Upper lobe of left lung (tissue), 6 donors: ENCODE data around the gene PCCA. TPM values are rescaled to one million over a fixed set of nuclear protein-coding genes. Genes with fewer than 3 reads are reported as not detected.
"Not testable (repeated sequence)": the region's sequence is repeated elsewhere in the genome, so short reads cannot be mapped to it uniquely, and the experiment has no call there.

Experiments
- ATAC-seq, 2 donors: fragments of 200-7000 bp; cut with Tn5 transposase; one replicate each; pipeline ENCODE4 v1.9.1; 2022; ENCODE audit warnings: mild to moderate bottlenecking in 2 of 2, moderate library complexity in 2 of 2; ENCODE audit not compliant: low FRiP score in 2 of 2
- DNase-seq, 2 donors: peaks; one replicate each; pipeline ENCODE4 v3.0.0-alpha.2; 2019 to 2020
- H3K27ac ChIP-seq, 4 donors: fragments of 200-600 bp; sonication (generic); one replicate each; pipeline ENCODE4 v1.5.1; 2016 to 2019
- H3K27me3 ChIP-seq, 4 donors: fragments of 200-600 bp; sonication (generic); one replicate each; pipeline ENCODE4 v1.5.1; 2017 to 2019
- H3K36me3 ChIP-seq, 4 donors: fragments of 200-600 bp; sonication (generic); one replicate each; pipeline ENCODE4 v1.5.1; 2016 to 2019
- H3K4me1 ChIP-seq, 4 donors: fragments of 200-600 bp; sonication (generic); one replicate each; pipeline ENCODE4 v1.5.1; 2018 to 2019
- H3K4me3 ChIP-seq, 4 donors: fragments of 200-600 bp; sonication (generic); one replicate each; pipeline ENCODE4 v1.5.1; 2017 to 2019; ENCODE audit warnings: mild to moderate bottlenecking in 2 of 4, moderate library complexity in 1 of 4
- H3K9me3 ChIP-seq, 4 donors: fragments of 200-600 bp; sonication (generic); one replicate each; pipeline ENCODE4 v1.5.1; 2018 to 2019
- CTCF ChIP-seq, 6 experiments: fragments of 450-650 bp in 4 of 6; fragments of 200-600 bp in 2 of 6; sonication (generic) in 2 of 6; IDR thresholded peaks; one replicate each; pipeline ENCODE4 v1.5.1; 2016 to 2019; ENCODE audit warnings: antibody characterized with exemption in 6 of 6
- EP300 ChIP-seq, 4 donors: sonication (generic); formaldehyde crosslinking; IDR thresholded peaks; one replicate each; pipeline ENCODE4 v1.5.1; 2017; ENCODE audit warnings: antibody characterized with exemption in 4 of 4, control low read depth in 2 of 4
- POLR2A ChIP-seq, 4 donors: fragments of 450-650 bp; IDR thresholded peaks; one replicate each; pipeline ENCODE4 v1.5.1; 2016 to 2017; ENCODE audit warnings: antibody characterized with exemption in 4 of 4, mild to moderate bottlenecking in 2 of 4
- POLR2AphosphoS5 ChIP-seq, 2 donors: sonication (generic); formaldehyde crosslinking; IDR thresholded peaks; one replicate each; pipeline ENCODE4 v1.5.1; 2017; ENCODE audit warnings: antibody characterized with exemption in 2 of 2
- WGBS, 2 donors: methylation state at CpG; one replicate each; pipeline ENCODE4 v1.1.5; 2017 to 2018; 5-methylcytosine and 5-hydroxymethylcytosine counted together
- total RNA-seq, 6 donors: library from RNA; depleted of rRNA in 4 of 6; stranded (reverse); fragments of >200 nt in 4 of 6; gene quantifications; one replicate each; pipeline versions ENCODE4 v1.1.0 to v1.2.1, GENCODE V29; 2016 to 2021
- donor health status: DM: no; HTN: no; CAD: no; lungs with moderate emphysema.
- donor health status: DM: no; HTN: yes; CAD: no; lungs with severe emphysema.

The PCCA gene
- total RNA-seq, 6 donors from 2014 or later: 23.1 to 43.4 (median 30.0) TPM

- DNase-seq (no peak), ATAC-seq (no peak)
- Histone ChIP-seq H3K27me3 (no peaks in the 10 kb centered on the region), H3K27ac (no peak overlapping the region), H3K4me1 (no peaks in the 10 kb centered on the region), H3K9me3 (no peaks in the 10 kb centered on the region), H3K4me3 (no peak overlapping the region), H3K36me3 (peaks cover 0 to 19% (median 7%) of the 10 kb centered on the region in 4 donors)
- TF ChIP-seq CTCF (IDR thresholded peaks at IDR 0.05) (no peak), EP300 (IDR thresholded peaks at IDR 0.05) (no peak), POLR2A (IDR thresholded peaks at IDR 0.05) (no peak), POLR2AphosphoS5 (IDR thresholded peaks at IDR 0.05) (no peak)
- 87 to 91% methylated on average over 7 to 8 of the region's 8 CpGs for WGBS, 2 donors
Measured at GRCh38 chr13:100523981-100524386, 435.1 kb downstream of the PCCA start.

- 95 to 98% methylated on average over 5 of the region's 5 CpGs for WGBS, 2 donors
- peaks cover 0 to 26% (median 10%) of the 10 kb centered on the region in 4 donors for H3K36me3 ChIP-seq
- ATAC-seq, H3K27me3 ChIP-seq, H3K4me3 ChIP-seq, H3K4me1 ChIP-seq, DNase-seq, H3K9me3 ChIP-seq, H3K27ac ChIP-seq: not testable (repeated sequence)
Measured at GRCh38 chr13:100524688-100525087, 435.8 kb downstream of the PCCA start.

GRCh38 chr13:100525453-100526317 lies 436.8 kb downstream of the PCCA start:
- TF ChIP-seq POLR2AphosphoS5 (IDR thresholded peaks at IDR 0.05) (no peak), CTCF (IDR thresholded peaks at IDR 0.05) (no peak), POLR2A (IDR thresholded peaks at IDR 0.05) (no peak), EP300 (IDR thresholded peaks at IDR 0.05) (no peak)
- H3K36me3 ChIP-seq: peaks cover 0 to 31% (median 10%) of the 10 kb centered on the region in 4 donors
- no peak for ATAC-seq

GRCh38 chr13:100526318-100527000 lies 437.6 kb downstream of the PCCA start:
- no peak for ATAC-seq
- H3K4me1 ChIP-seq: no peaks in the 10 kb centered on the region
- no peak for TF ChIP-seq EP300 (IDR thresholded peaks at IDR 0.05)
- TF ChIP-seq POLR2A (IDR thresholded peaks at IDR 0.05): no peak
- TF ChIP-seq CTCF (IDR thresholded peaks at IDR 0.05): no peak
- no peak for TF ChIP-seq POLR2AphosphoS5 (IDR thresholded peaks at IDR 0.05)
- H3K27ac ChIP-seq: no peak overlapping the region
- peaks cover 0 to 31% (median 10%) of the 10 kb centered on the region in 4 donors for H3K36me3 ChIP-seq
- 90 to 91% methylated on average over 21 to 27 of the region's 27 CpGs for WGBS, 2 donors
- H3K27me3 ChIP-seq: no peaks in the 10 kb centered on the region
- DNase-seq: no peak
- no peak overlapping the region for H3K4me3 ChIP-seq
- no peaks in the 10 kb centered on the region for H3K9me3 ChIP-seq

More at GRCh38 chr13:100525453-100526317, 436.8 kb downstream of the PCCA start:
- no peak overlapping the region for H3K27ac ChIP-seq
- no peak overlapping the region for H3K4me3 ChIP-seq
- H3K27me3 ChIP-seq: no peaks in the 10 kb centered on the region
- no peaks in the 10 kb centered on the region for H3K9me3 ChIP-seq
- WGBS, 2 donors: 84 to 93% methylated on average over 9 to 17 of the region's 17 CpGs
- H3K4me1 ChIP-seq: no peaks in the 10 kb centered on the region
- DNase-seq: peak in 1 of 2 donors; percentile 34

- no peak for ATAC-seq
- Histone ChIP-seq H3K4me3 (no peak overlapping the region), H3K27me3 (no peaks in the 10 kb centered on the region), H3K4me1 (no peaks in the 10 kb centered on the region), H3K36me3 (peaks cover 0 to 43% (median 13%) of the 10 kb centered on the region in 4 donors), H3K9me3 (no peaks in the 10 kb centered on the region), H3K27ac (no peak overlapping the region)
- TF ChIP-seq EP300 (IDR thresholded peaks at IDR 0.05) (no peak), POLR2AphosphoS5 (IDR thresholded peaks at IDR 0.05) (no peak), POLR2A (IDR thresholded peaks at IDR 0.05) (no peak), CTCF (IDR thresholded peaks at IDR 0.05) (no peak)
- DNase-seq: no peak
- 94 to 96% methylated on average over 9 of the region's 9 CpGs for WGBS, 2 donors
Measured at GRCh38 chr13:100527644-100528043, 438.8 kb downstream of the PCCA start.
